Liver (tissue), 9 donors: Measurements from ENCODE around the gene NRF1. TPM values are rescaled to one million over a fixed set of nuclear protein-coding genes. Genes with fewer than 3 reads are reported as not detected.

Experiments used
- DNase-seq: peaks from one replicate; pipeline ENCODE4 v3.0.0-alpha.2; 2017; ENCODE audit warnings: low spot score
- H3K27ac ChIP-seq, 2 donors: one replicate each; pipeline ENCODE4 v1.7.0; 2013; ENCODE audit warnings: inconsistent platforms in 2 of 2, low read length in 2 of 2, control low read depth in 1 of 2, low read depth in 1 of 2, mild to moderate bottlenecking in 1 of 2
- H3K27me3 ChIP-seq, 4 donors: one replicate each; pipeline versions ENCODE4 v1.6.1 to v1.7.0; 2013; ENCODE audit warnings: low read length in 3 of 4, inconsistent platforms in 1 of 4, mild to moderate bottlenecking in 1 of 4, moderate library complexity in 1 of 4; ENCODE audit not compliant: control insufficient read depth in 4 of 4, insufficient read depth in 4 of 4
- H3K36me3 ChIP-seq, 4 donors: one replicate each; pipeline versions ENCODE4 v1.6.1 to v1.7.0; 2013; ENCODE audit warnings: low read length in 3 of 4, mild to moderate bottlenecking in 3 of 4, low read depth in 1 of 4, moderate library complexity in 1 of 4; ENCODE audit not compliant: control insufficient read depth in 4 of 4, insufficient read depth in 3 of 4
- H3K4me1 ChIP-seq, 4 donors: one replicate each; pipeline versions ENCODE4 v1.6.1 to v1.7.0; 2013; ENCODE audit warnings: low read length in 3 of 4, mild to moderate bottlenecking in 3 of 4, moderate library complexity in 1 of 4; ENCODE audit not compliant: control insufficient read depth in 4 of 4, insufficient read depth in 4 of 4
- H3K4me3 ChIP-seq, 3 donors: one replicate each; pipeline versions ENCODE4 v1.6.1 to v1.7.0; 2013; ENCODE audit warnings: low read length in 3 of 3, control low read depth in 1 of 3, low read depth in 1 of 3, mild to moderate bottlenecking in 1 of 3
- H3K9ac ChIP-seq, 2 donors: one replicate each; pipeline ENCODE4 v1.7.0; 2013; ENCODE audit warnings: low read length in 2 of 2, mild to moderate bottlenecking in 2 of 2, moderate library complexity in 2 of 2, control low read depth in 1 of 2, low read depth in 1 of 2
- H3K9me3 ChIP-seq, 4 donors: one replicate each; pipeline versions ENCODE4 v1.6.1 to v1.7.0; 2013; ENCODE audit warnings: low read length in 3 of 4; ENCODE audit not compliant: control insufficient read depth in 4 of 4
- ATF3 ChIP-seq: IDR thresholded peaks from 2 replicates; pipeline ENCODE4 v1.6.1; 2016; ENCODE audit warnings: antibody characterized with exemption
- CTCF ChIP-seq: fragments of 150-350 bp; IDR thresholded peaks from 2 replicates; pipeline ENCODE4 v1.5.1; 2017; ENCODE audit warnings: improper control_type of control experiment, low read depth, low read length; ENCODE audit not compliant: missing input control
- EGR1 ChIP-seq, 2 donors: IDR thresholded peaks; 2 replicates each; pipeline ENCODE4 v1.6.1; 2016 to 2018; ENCODE audit warnings: antibody characterized with exemption in 2 of 2, low read depth in 2 of 2
- FOXA1 ChIP-seq: IDR thresholded peaks from 2 replicates; pipeline ENCODE4 v1.6.1; 2016; ENCODE audit warnings: antibody characterized with exemption
- FOXA2 ChIP-seq: IDR thresholded peaks from 2 replicates; pipeline ENCODE4 v1.6.1; 2016; ENCODE audit warnings: antibody characterized with exemption
- GABPA ChIP-seq, 2 donors: IDR thresholded peaks in 1 of 2; conservative IDR thresholded peaks in 1 of 2; 2 replicates each; pipeline ENCODE4 v1.6.1; 2016; ENCODE audit warnings: antibody characterized with exemption in 2 of 2, mild to moderate bottlenecking in 1 of 2, moderate library complexity in 1 of 2
- HNF4G ChIP-seq: IDR thresholded peaks from 2 replicates; pipeline ENCODE4 v1.6.1; 2016; ENCODE audit warnings: antibody characterized with exemption
- JUND ChIP-seq, 2 donors: IDR thresholded peaks; 2 replicates each; pipeline ENCODE4 v1.6.1; 2016; ENCODE audit warnings: antibody characterized with exemption in 2 of 2
- NR2F2 ChIP-seq: IDR thresholded peaks from 2 replicates; pipeline ENCODE4 v1.6.1; 2016; ENCODE audit warnings: antibody characterized with exemption
- RAD21 ChIP-seq, 2 donors: IDR thresholded peaks; 2 replicates each; pipeline ENCODE4 v1.6.1; 2016; ENCODE audit warnings: antibody characterized with exemption in 2 of 2, mild to moderate bottlenecking in 2 of 2
- REST ChIP-seq: IDR thresholded peaks from 2 replicates; pipeline ENCODE4 v1.6.1; 2016; ENCODE audit warnings: antibody characterized with exemption, mild to moderate bottlenecking
- RXRA ChIP-seq, 2 donors: IDR thresholded peaks; 2 replicates each; pipeline ENCODE4 v1.6.1; 2017 to 2018; ENCODE audit warnings: antibody characterized with exemption in 2 of 2, mild to moderate bottlenecking in 1 of 2
- SP1 ChIP-seq: IDR thresholded peaks from 2 replicates; pipeline ENCODE4 v1.6.1; 2018; ENCODE audit warnings: antibody characterized with exemption, mild to moderate bottlenecking
- TAF1 ChIP-seq: conservative IDR thresholded peaks from 2 replicates; pipeline ENCODE4 v1.6.1; 2016; ENCODE audit warnings: antibody characterized with exemption, mild to moderate bottlenecking
- YY1 ChIP-seq: IDR thresholded peaks from 2 replicates; pipeline ENCODE4 v1.6.1; 2016; ENCODE audit warnings: antibody characterized with exemption, mild to moderate bottlenecking
- ZBTB33 ChIP-seq: IDR thresholded peaks from 2 replicates; pipeline ENCODE4 v1.6.1; 2016; ENCODE audit warnings: antibody characterized with exemption
- WGBS: extraction: QIAGEN DNeasy Blood & Tissue Kit; methylation state at CpG from one replicate; pipeline ENCODE4 v1.1.7; 2013; 5-methylcytosine and 5-hydroxymethylcytosine counted together
- polyA plus RNA-seq, 2 donors: library from polyadenylated mRNA; stranded (reverse) in 1 of 2; unstranded in 1 of 2; fragments of 200-250 nt in 1 of 2; fragments of >200 nt in 1 of 2; fragmentation: Nextera tagmentation in 1 of 2; extraction: Ambion mirVana in 1 of 2; gene quantifications; one replicate each; pipeline versions ENCODE4 v1.2.1 to v1.2.3, GENCODE V29; 2013 to 2015
- total RNA-seq, 2 donors: library from RNA; depleted of rRNA; stranded (reverse); fragments of >200 nt; gene quantifications; one replicate each; pipeline ENCODE4 v1.2.3, GENCODE V29; 2014
- donor health status: healthy.
- donor health status: healthy.
- donor health status: healthy.
- donor health status: healthy.
- donor health status: healthy.

NRF1 gene
- total and polyA plus RNA-seq, 4 donors: 1.3 to 14.8 (median 5.3) TPM

- WGBS: 99% methylated on average over 3 of the region's 3 CpGs
- no peak for TF ChIP-seq ATF3
- no peak for TF ChIP-seq HNF4G
- no peak for TF ChIP-seq CTCF
- TF ChIP-seq YY1: no peak
- TF ChIP-seq JUND (IDR thresholded peaks at IDR 0.05): no peak
- no peak for TF ChIP-seq GABPA (IDR thresholded peaks at IDR 0.05 in 1 of 2, conservative IDR thresholded peaks at IDR 0.05 in 1 of 2)
- Histone ChIP-seq H3K27me3 (no peaks in the 10 kb centered on the region), H3K9me3 (no peaks in the 10 kb centered on the region), H3K4me1 (no peaks in the 10 kb centered on the region), H3K9ac (no peak overlapping the region), H3K4me3 (no peak overlapping the region), H3K27ac (no peak overlapping the region), H3K36me3 (peaks cover under 1 to 8% (median 3%) of the 10 kb centered on the region in 4 donors)
- DNase-seq: no peak
These were observed 139.0 kb downstream of the NRF1 start for GRCh38 chr7:129750501-129750900.

GRCh38 chr7:129751916-129752315 is 140.4 kb downstream of the NRF1 start:
- H3K36me3 ChIP-seq: peaks cover 4 to 9% (median 5%) of the 10 kb centered on the region in 4 donors
- TF ChIP-seq JUND (IDR thresholded peaks at IDR 0.05): no peak
- TF ChIP-seq GABPA (IDR thresholded peaks at IDR 0.05 in 1 of 2, conservative IDR thresholded peaks at IDR 0.05 in 1 of 2): no peak
- TF ChIP-seq HNF4G: no peak
- no peak for TF ChIP-seq RXRA (IDR thresholded peaks at IDR 0.05)
- TF ChIP-seq FOXA2: no peak
- TF ChIP-seq EGR1 (IDR thresholded peaks at IDR 0.05; ENCODE audit: low read depth in 2 of 2): no peak
- no peak for TF ChIP-seq NR2F2
- no peak for TF ChIP-seq SP1
- H3K4me1 ChIP-seq: no peaks in the 10 kb centered on the region
- H3K9ac ChIP-seq: no peak overlapping the region
- no peak overlapping the region for H3K4me3 ChIP-seq
- no peaks in the 10 kb centered on the region for H3K9me3 ChIP-seq
- no peaks in the 10 kb centered on the region for H3K27me3 ChIP-seq
- H3K27ac ChIP-seq: no peak overlapping the region
- 85% methylated on average over 1 of the region's 1 CpG for WGBS
- DNase-seq: no peak

- Histone ChIP-seq H3K4me3 (no peak overlapping the region), H3K9ac (no peak overlapping the region), H3K4me1 (no peaks in the 10 kb centered on the region), H3K9me3 (no peaks in the 10 kb centered on the region), H3K27me3 (no peaks in the 10 kb centered on the region), H3K27ac (no peak overlapping the region), H3K36me3 (peaks cover 4 to 8% (median 5%) of the 10 kb centered on the region in 4 donors)
- TF ChIP-seq YY1 (no peak), NR2F2 (no peak), FOXA2 (no peak), REST (no peak), TAF1 (no peak), RAD21 (IDR thresholded peaks at IDR 0.05) (no peak), RXRA (IDR thresholded peaks at IDR 0.05) (no peak), ZBTB33 (no peak), ATF3 (no peak), EGR1 (IDR thresholded peaks at IDR 0.05; ENCODE audit: low read depth in 2 of 2) (no peak), FOXA1 (no peak)
- no peak for DNase-seq
- WGBS: 96% methylated on average over 6 of the region's 6 CpGs
These were observed 141.2 kb downstream of the NRF1 start for GRCh38 chr7:129752760-129753159.
